ENCODE results near the gene ARHGEF10L. TPM values are rescaled to one million over a fixed set of nuclear protein-coding genes. Genes with fewer than 3 reads are reported as not detected.

ARHGEF10L gene
- total RNA-seq, 2 donors from 2014 or later = 81.4 to 93.1 TPM

- H3K9me3 ChIP-seq = no peaks in the 10 kb centered on the region
- intact Hi-C loops (cut with DNase I) = no loop called here
- DNase-seq (no peak), ATAC-seq (no peak)
- no peaks in the 10 kb centered on the region for H3K36me3 ChIP-seq (replicated peaks in 1 of 2; ENCODE audit: insufficient read depth in 1 of 2, low read depth in 2 of 2)
- WGBS, 2 donors = 77 to 90% methylated on average over 6 to 8 of the region's 9 CpGs
- H3K4me3 ChIP-seq = no peak overlapping the region
- H3K27ac ChIP-seq = peak overlapping the region; percentile 75 to 90 (median 85)
- peaks cover 86% of the 10 kb centered on the region for H3K4me1 ChIP-seq
- no peaks in the 10 kb centered on the region for H3K27me3 ChIP-seq
- TF ChIP-seq CTCF (IDR thresholded peaks at IDR 0.05) = no peak
- TF ChIP-seq POLR2A (IDR thresholded peaks at IDR 0.05) = no peak
Measured at GRCh38 chr1:17585266-17585987, 45.9 kb downstream of the ARHGEF10L start.

- Histone ChIP-seq H3K4me3 (no peak overlapping the region), H3K9me3 (no peaks in the 10 kb centered on the region), H3K4me1 (peaks cover 85% of the 10 kb centered on the region), H3K36me3 (replicated peaks in 1 of 2; ENCODE audit: insufficient read depth in 1 of 2, low read depth in 2 of 2) (no peaks in the 10 kb centered on the region), H3K27ac (peak overlapping the region; percentile 75 to 90 (median 85)), H3K27me3 (no peaks in the 10 kb centered on the region)
- TF ChIP-seq CTCF (IDR thresholded peaks at IDR 0.05) (no peak), POLR2A (IDR thresholded peaks at IDR 0.05) (no peak)
- 75 to 76% methylated on average over 9 to 10 of the region's 10 CpGs for WGBS, 2 donors
- intact Hi-C loops (cut with DNase I) = no loop called here
- peak in 1 of 4 donors; percentile 43 for DNase-seq
- ATAC-seq = no peak
Measured at GRCh38 chr1:17586172-17586964, 46.9 kb downstream of the ARHGEF10L start.

- intact Hi-C loops (cut with DNase I) = no loop called here
- Histone ChIP-seq H3K4me1 (peaks cover 81% of the 10 kb centered on the region), H3K27ac (peak overlapping the region; percentile 75 to 90 (median 85)), H3K27me3 (no peaks in the 10 kb centered on the region), H3K4me3 (no peak overlapping the region), H3K9me3 (no peaks in the 10 kb centered on the region), H3K36me3 (replicated peaks in 1 of 2; ENCODE audit: insufficient read depth in 1 of 2, low read depth in 2 of 2) (no peaks in the 10 kb centered on the region)
- 40 to 51% methylated on average over 1 to 3 of the region's 3 CpGs for WGBS, 2 donors
- DNase-seq (no peak), ATAC-seq (peak; percentile 15)
- TF ChIP-seq POLR2A (IDR thresholded peaks at IDR 0.05) = peak in 1 of 3 donors; percentile 22
- TF ChIP-seq CTCF (IDR thresholded peaks at IDR 0.05) = no peak
Measured at GRCh38 chr1:17587693-17588047, 48.2 kb downstream of the ARHGEF10L start.

- peaks cover 0 to under 1% of the 10 kb centered on the region in 2 donors for H3K36me3 ChIP-seq (replicated peaks in 1 of 2; ENCODE audit: insufficient read depth in 1 of 2, low read depth in 2 of 2)
- ATAC-seq = peak; percentile 93
- H3K4me3 ChIP-seq = no peak overlapping the region
- H3K4me1 ChIP-seq = peaks cover 75% of the 10 kb centered on the region
- H3K27me3 ChIP-seq = no peaks in the 10 kb centered on the region
- DNase-seq = peak; percentile 81 to 94 (median 92)
- peak overlapping the region; percentile 75 to 90 (median 85) for H3K27ac ChIP-seq
- no peaks in the 10 kb centered on the region for H3K9me3 ChIP-seq
- TF ChIP-seq CTCF (IDR thresholded peaks at IDR 0.05) (no peak), POLR2A (IDR thresholded peaks at IDR 0.05) (no peak)
- intact Hi-C loops (cut with DNase I) = no loop called here
- WGBS, 2 donors = 7 to 16% methylated on average over 2 to 13 of the region's 13 CpGs
Measured at GRCh38 chr1:17588048-17588871, 48.8 kb downstream of the ARHGEF10L start.
